H9 (cell line): ENCODE measurements around the gene SLC1A7. TPM values are rescaled to one million over a fixed set of nuclear protein-coding genes. Genes with fewer than 3 reads are reported as not detected.

Source experiments
- DNase-seq: peaks from one replicate; pipeline ENCODE4 v3.0.0-alpha.2; 2017
- H2AFZ ChIP-seq: one replicate; pipeline ENCODE4 v1.6.1; 2013; ENCODE audit warnings: mild to moderate bottlenecking, low read length, control low read depth, moderate library complexity
- H2AK5ac ChIP-seq: 2 replicates; pipeline ENCODE4 v1.6.1; 2013; ENCODE audit warnings: low read length, control low read depth, mixed read lengths; ENCODE audit not compliant: insufficient read length
- H2BK120ac ChIP-seq: one replicate; pipeline ENCODE4 v1.6.1; 2013; ENCODE audit warnings: low read depth, mild to moderate bottlenecking, low read length, control low read depth, inconsistent platforms; ENCODE audit not compliant: poor library complexity, severe bottlenecking
- H2BK12ac ChIP-seq: 2 replicates; pipeline ENCODE4 v1.6.1; 2013; ENCODE audit warnings: low read length, control low read depth, mixed read lengths, low read depth; ENCODE audit not compliant: insufficient read length
- H2BK15ac ChIP-seq: 2 replicates; pipeline ENCODE4 v1.6.1; 2013; ENCODE audit warnings: low read depth, low read length, control low read depth
- H2BK20ac ChIP-seq: one replicate; pipeline ENCODE4 v1.6.1; 2013; ENCODE audit warnings: low read depth, mild to moderate bottlenecking, low read length, control low read depth, inconsistent platforms; ENCODE audit not compliant: poor library complexity, severe bottlenecking
- H2BK5ac ChIP-seq: 2 replicates; pipeline ENCODE4 v1.6.1; 2013; ENCODE audit warnings: low read length, control low read depth, mixed read lengths; ENCODE audit not compliant: insufficient read length
- H3K14ac ChIP-seq: 2 replicates; pipeline ENCODE4 v1.6.1; 2013; ENCODE audit warnings: low read length, control low read depth; ENCODE audit not compliant: insufficient read depth
- H3K18ac ChIP-seq: 2 replicates; pipeline ENCODE4 v1.6.1; 2013; ENCODE audit warnings: low read depth, mild to moderate bottlenecking, mixed read lengths, low read length, control low read depth; ENCODE audit not compliant: insufficient read length
- H3K23ac ChIP-seq: 2 replicates; pipeline ENCODE4 v1.6.1; 2013; ENCODE audit warnings: low read length, control low read depth, mixed read lengths, low read depth; ENCODE audit not compliant: insufficient read length
- H3K23me2 ChIP-seq: 2 replicates; pipeline ENCODE4 v1.6.1; 2013; ENCODE audit warnings: low read depth, mild to moderate bottlenecking, mixed read lengths, low read length, control low read depth; ENCODE audit not compliant: insufficient read length, poor library complexity, severe bottlenecking
- H3K27ac ChIP-seq: 2 replicates; pipeline ENCODE4 v1.5.1; 2013; ENCODE audit warnings: low read length, control low read depth, mixed read lengths, low read depth; ENCODE audit not compliant: insufficient read length
- H3K27me3 ChIP-seq: 2 replicates; pipeline ENCODE4 v1.6.1; 2013; ENCODE audit warnings: low read length, control low read depth, inconsistent platforms; ENCODE audit not compliant: insufficient read depth
- H3K4ac ChIP-seq: 2 replicates; pipeline ENCODE4 v1.6.1; 2013; ENCODE audit warnings: low read depth, mild to moderate bottlenecking, control low read depth, inconsistent platforms, low read length, moderate library complexity
- H3K4me1 ChIP-seq: 2 replicates; pipeline ENCODE4 v1.6.1; 2013; ENCODE audit warnings: low read length, control low read depth, inconsistent platforms; ENCODE audit not compliant: insufficient read depth
- H3K4me2 ChIP-seq: 2 replicates; pipeline ENCODE4 v1.6.1; 2013; ENCODE audit warnings: low read length, control low read depth, mixed read lengths; ENCODE audit not compliant: insufficient read length, insufficient read depth
- H3K56ac ChIP-seq: 2 replicates; pipeline ENCODE4 v1.6.1; 2013; ENCODE audit warnings: low read depth, mild to moderate bottlenecking, mixed read lengths, low read length, control low read depth; ENCODE audit not compliant: insufficient read length
- H3K79me1 ChIP-seq: 2 replicates; pipeline ENCODE4 v1.6.1; 2013; ENCODE audit warnings: low read depth, mild to moderate bottlenecking, moderate library complexity, low read length, control low read depth, inconsistent platforms; ENCODE audit not compliant: insufficient read depth, poor library complexity, severe bottlenecking
- H3K79me2 ChIP-seq: 2 replicates; pipeline ENCODE4 v1.6.1; 2013; ENCODE audit warnings: low read length, control low read depth, inconsistent platforms; ENCODE audit not compliant: insufficient read depth
- H3K9ac ChIP-seq: 2 replicates; pipeline ENCODE4 v1.6.1; 2013; ENCODE audit warnings: low read length, control low read depth, mixed read lengths; ENCODE audit not compliant: insufficient read length; ENCODE audit errors: extremely low read depth
- H3K9me3 ChIP-seq: one replicate; pipeline ENCODE4 v1.6.1; 2013; ENCODE audit warnings: low read depth, low read length, inconsistent platforms; ENCODE audit not compliant: control insufficient read depth
- H3T11ph ChIP-seq: one replicate; pipeline ENCODE4 v1.6.1; 2013; ENCODE audit warnings: mild to moderate bottlenecking, low read length, control low read depth, inconsistent platforms
- H4K20me1 ChIP-seq: one replicate; pipeline ENCODE4 v1.6.1; 2013; ENCODE audit not compliant: control insufficient read depth, insufficient read length, insufficient read depth
- H4K5ac ChIP-seq: 2 replicates; pipeline ENCODE4 v1.6.1; 2013; ENCODE audit warnings: low read depth, mild to moderate bottlenecking, mixed read lengths, low read length, control low read depth; ENCODE audit not compliant: insufficient read length
- H4K8ac ChIP-seq: replicated peaks from 2 replicates; pipeline ENCODE4 v1.6.1; 2013; ENCODE audit warnings: low read length, control low read depth, mixed read lengths, low read depth; ENCODE audit not compliant: insufficient read length
- H4K91ac ChIP-seq: 2 replicates; pipeline ENCODE4 v1.6.1; 2013; ENCODE audit warnings: low read depth, mild to moderate bottlenecking, moderate library complexity, mixed read lengths, low read length, control low read depth; ENCODE audit not compliant: insufficient read length
- H3K27ac Mint-ChIP-seq, 3 experiments: 2 replicates in 2 of 3; 3 replicates in 1 of 3; pipeline ENCODE4 v1.8.0; 2020 to 2021; ENCODE audit warnings: mixed read lengths in 3 of 3, mild to moderate bottlenecking in 1 of 3, moderate library complexity in 1 of 3
- H3K27me3 Mint-ChIP-seq: 2 replicates; pipeline ENCODE4 v1.8.0; 2021; ENCODE audit warnings: low read depth, mild to moderate bottlenecking, moderate library complexity, mixed read lengths
- H3K36me3 Mint-ChIP-seq, 3 experiments: 2 replicates in 2 of 3; 3 replicates in 1 of 3; pipeline ENCODE4 v1.8.0; 2020 to 2021; ENCODE audit warnings: low read depth in 3 of 3, mixed read lengths in 3 of 3; ENCODE audit not compliant: insufficient read depth in 1 of 3
- H3K4me1 Mint-ChIP-seq, 2 experiments: 2 replicates each; pipeline ENCODE4 v1.8.0; 2020; ENCODE audit warnings: mixed read lengths in 2 of 2
- H3K4me3 Mint-ChIP-seq, 2 experiments: 2 replicates in 1 of 2; 3 replicates in 1 of 2; pipeline ENCODE4 v1.8.0; 2020 to 2021; ENCODE audit warnings: mild to moderate bottlenecking in 2 of 2, mixed read lengths in 2 of 2, moderate library complexity in 1 of 2
- H3K9me3 Mint-ChIP-seq, 2 experiments: 2 replicates in 1 of 2; 3 replicates in 1 of 2; pipeline ENCODE4 v1.8.0; 2020; ENCODE audit warnings: mild to moderate bottlenecking in 2 of 2, mixed read lengths in 2 of 2, moderate library complexity in 1 of 2
- CTCF ChIP-seq: fragments of 200-600 bp; sonication (generic); conservative IDR thresholded peaks from 3 replicates; pipeline ENCODE4 v1.8.0; 2021; ENCODE audit warnings: antibody characterized with exemption, mild to moderate bottlenecking
- WGBS: extraction: QIAGEN DNeasy Blood & Tissue Kit; methylation state at CpG from one replicate; pipeline ENCODE4 v1.1.7; 2013; ENCODE audit warnings: missing lambda C conversion rate, low lambda C conversion rate, mixed read lengths; ENCODE audit not compliant: insufficient read length; ENCODE audit errors: extremely low coverage; 5-methylcytosine and 5-hydroxymethylcytosine counted together
- total RNA-seq: library from RNA; stranded (reverse); gene quantifications from 2 replicates; pipeline ENCODE4 v1.2.1, GENCODE V29; 2021

SLC1A7 gene
- total RNA-seq, 1 experiment from 2014 or later: not detected

GRCh38 chr1:53061859-53062707 lies 80.4 kb downstream of the SLC1A7 start, which contains the start of gene PODN:
Gene PODN (plus strand): TSS chr1:53062213. CDS start chr1:53069856, 7,643 bp downstream.
- H3K4me2 ChIP-seq: peak within 1 kb of the TSS; percentile 69

More at GRCh38 chr1:53061859-53062707, 80.4 kb downstream of the SLC1A7 start, which contains the start of gene PODN:
- H4K91ac ChIP-seq: no peak within 1 kb of the TSS
- H4K8ac ChIP-seq: no peak within 1 kb of the TSS
- H3K23me2 ChIP-seq: peaks cover 9% of the 10 kb centered on the region
- H4K5ac ChIP-seq: no peak within 1 kb of the TSS
- H2BK15ac ChIP-seq: no peak within 1 kb of the TSS
- no peak within 1 kb of the TSS for H3K56ac ChIP-seq
- no peak within 1 kb of the TSS for H2AK5ac ChIP-seq
- H3T11ph ChIP-seq: no peak within 1 kb of the TSS
- H3K79me1 ChIP-seq: no peaks in the 10 kb centered on the region
- H2AFZ ChIP-seq: no peak within 1 kb of the TSS
- H3K27me3 ChIP-seq: peaks cover 36% of the 10 kb centered on the region; the same call in 1 of the 2 replicates
- no peaks in the 10 kb centered on the region for H4K20me1 ChIP-seq
- Mint-ChIP-seq H3K36me3 (no peaks in the 10 kb centered on the region), H3K4me1 (peaks cover 6 to 11% of the 10 kb centered on the region in 2 experiments), H3K27me3 (peaks cover 84% of the 10 kb centered on the region), H3K4me3 (peak within 1 kb of the TSS; percentile 68 to 80), H3K9me3 (no peaks in the 10 kb centered on the region), H3K27ac (no peak within 1 kb of the TSS)
- no CpG with 5 or more reads among the region's 73 CpGs for WGBS
- no peak within 1 kb of the TSS for H2BK20ac ChIP-seq
- H3K9ac ChIP-seq: no peak within 1 kb of the TSS
- DNase-seq: no peak
- no peak within 1 kb of the TSS for H2BK12ac ChIP-seq
- H2BK120ac ChIP-seq: no peak within 1 kb of the TSS
- no peak within 1 kb of the TSS for H2BK5ac ChIP-seq
- TF ChIP-seq CTCF: no peak
- H3K79me2 ChIP-seq: no peaks in the 10 kb centered on the region
- H3K4ac ChIP-seq: no peak within 1 kb of the TSS
- H3K27ac ChIP-seq: no peak within 1 kb of the TSS
- H3K4me1 ChIP-seq: no peaks in the 10 kb centered on the region; the same call in 1 of the 2 replicates
- H3K14ac ChIP-seq: no peak within 1 kb of the TSS; the same call in 1 of the 2 replicates
- no peak within 1 kb of the TSS for H3K18ac ChIP-seq
- no peaks in the 10 kb centered on the region for H3K9me3 ChIP-seq
- no peak within 1 kb of the TSS for H3K23ac ChIP-seq
